Epithelial cell of proximal tubule (primary cell): ENCODE results near the gene PTPRT. TPM values are rescaled to one million over a fixed set of nuclear protein-coding genes. Genes with fewer than 3 reads are reported as not detected.

Experiments
- DNase-seq: peaks from one replicate; pipeline ENCODE4 v3.0.0-alpha.2; 2011; ENCODE audit warnings: low read depth
- H3K4me3 ChIP-seq: 2 replicates; pipeline ENCODE4 v1.5.1; 2011; ENCODE audit warnings: low read depth, mild to moderate bottlenecking, low read length
- total RNA-seq: library from RNA; depleted of rRNA; stranded (reverse); fragments of >200 nt; gene quantifications from 2 replicates; pipeline ENCODE4 v1.2.3, GENCODE V29; 2015
- TF ChIP-seq, protein P1 (sequence below): conservative IDR thresholded peaks from 2 replicates; pipeline ENCODE4 v1.5.1; 2012; ENCODE audit warnings: low read depth, mild to moderate bottlenecking, low read length

PTPRT gene
- total RNA-seq, 1 donor from 2014 or later = not detected

DNA sequence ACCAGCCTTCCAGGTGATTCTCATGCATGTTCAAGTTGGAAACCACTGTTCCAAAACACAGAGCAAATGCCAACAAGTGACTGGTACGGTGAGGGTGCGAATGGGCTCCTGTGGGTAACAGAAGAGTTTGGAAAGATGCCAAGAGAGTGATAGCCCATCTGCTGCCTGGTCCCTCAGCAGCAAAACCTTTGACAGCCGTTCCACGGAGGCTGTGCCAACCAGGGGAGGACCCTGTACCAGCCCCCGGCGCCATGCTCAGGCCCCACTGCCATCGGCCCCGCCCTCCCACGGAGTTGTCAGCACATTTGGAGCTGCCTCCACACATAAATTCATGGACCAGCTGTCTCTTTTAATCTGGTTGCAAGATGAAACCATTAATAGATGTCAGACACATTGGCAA, 4.4 kb upstream of the PTPRT start:
- TF ChIP-seq, protein P1, sequence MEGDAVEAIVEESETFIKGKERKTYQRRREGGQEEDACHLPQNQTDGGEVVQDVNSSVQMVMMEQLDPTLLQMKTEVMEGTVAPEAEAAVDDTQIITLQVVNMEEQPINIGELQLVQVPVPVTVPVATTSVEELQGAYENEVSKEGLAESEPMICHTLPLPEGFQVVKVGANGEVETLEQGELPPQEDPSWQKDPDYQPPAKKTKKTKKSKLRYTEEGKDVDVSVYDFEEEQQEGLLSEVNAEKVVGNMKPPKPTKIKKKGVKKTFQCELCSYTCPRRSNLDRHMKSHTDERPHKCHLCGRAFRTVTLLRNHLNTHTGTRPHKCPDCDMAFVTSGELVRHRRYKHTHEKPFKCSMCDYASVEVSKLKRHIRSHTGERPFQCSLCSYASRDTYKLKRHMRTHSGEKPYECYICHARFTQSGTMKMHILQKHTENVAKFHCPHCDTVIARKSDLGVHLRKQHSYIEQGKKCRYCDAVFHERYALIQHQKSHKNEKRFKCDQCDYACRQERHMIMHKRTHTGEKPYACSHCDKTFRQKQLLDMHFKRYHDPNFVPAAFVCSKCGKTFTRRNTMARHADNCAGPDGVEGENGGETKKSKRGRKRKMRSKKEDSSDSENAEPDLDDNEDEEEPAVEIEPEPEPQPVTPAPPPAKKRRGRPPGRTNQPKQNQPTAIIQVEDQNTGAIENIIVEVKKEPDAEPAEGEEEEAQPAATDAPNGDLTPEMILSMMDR = no peak
- no peak overlapping the region for H3K4me3 ChIP-seq
- no peak for DNase-seq

DNA sequence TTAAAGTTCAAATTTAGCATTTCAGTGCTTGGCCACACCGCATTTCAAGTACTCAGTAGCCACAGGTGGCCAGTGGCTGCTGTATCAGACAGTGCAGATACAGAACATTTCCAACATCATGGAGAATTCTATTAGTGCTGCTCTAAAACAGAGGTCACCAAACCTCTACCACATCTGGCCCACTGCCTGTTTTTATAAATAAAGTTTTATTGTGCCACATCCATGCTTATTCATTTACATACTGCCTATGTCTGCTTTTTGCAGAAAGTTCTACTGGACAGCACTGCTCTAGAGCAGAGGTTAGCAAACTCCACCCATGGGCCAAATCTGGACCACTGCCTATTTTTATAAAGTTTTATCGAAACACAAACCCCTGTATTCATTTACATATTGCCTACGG, 3.7 kb upstream of the PTPRT start:
- DNase-seq = no peak

DNA sequence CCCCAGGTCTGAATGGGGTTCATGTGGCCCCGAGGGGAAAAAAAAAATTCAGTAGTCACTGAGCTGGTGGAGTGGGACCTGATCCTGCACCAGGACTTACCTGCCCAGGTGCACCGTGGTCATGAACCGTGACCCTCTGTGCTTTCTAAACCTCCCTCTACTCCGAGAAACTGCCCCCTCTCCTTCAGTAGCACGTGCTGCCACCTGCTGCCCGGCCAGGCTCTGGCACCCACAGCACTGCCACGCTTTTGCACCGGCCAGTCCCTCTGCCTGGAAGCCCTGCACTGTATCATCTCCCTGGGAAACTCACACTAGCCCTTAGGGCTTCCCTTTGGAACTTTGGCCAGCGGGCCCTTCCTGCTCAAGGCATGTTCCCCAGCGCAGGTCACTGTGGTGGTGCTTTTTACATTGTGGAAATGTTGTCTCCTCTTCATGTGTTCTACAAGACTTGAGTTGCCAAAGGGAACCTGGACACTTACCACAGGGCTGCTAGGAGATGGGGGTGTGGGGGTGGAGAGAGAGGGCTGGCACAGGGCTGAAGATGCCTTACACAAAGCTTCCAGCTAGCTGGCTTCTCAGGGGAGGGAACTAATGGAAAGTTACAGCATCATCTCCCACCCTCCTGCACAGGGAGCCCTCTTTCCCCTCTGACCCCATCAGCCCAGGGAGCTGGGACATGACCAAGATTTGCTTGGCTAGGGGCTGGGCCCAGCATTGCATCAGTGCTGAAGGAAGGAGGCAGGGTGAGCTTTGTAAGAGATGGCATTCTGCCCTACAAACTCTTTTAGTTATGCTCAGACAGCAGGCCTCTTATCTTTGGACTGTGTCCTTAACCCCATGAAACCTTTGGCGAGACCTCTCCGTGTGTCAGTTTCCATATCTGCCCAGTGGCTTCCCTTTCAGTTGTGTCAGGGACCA, 2.5 kb upstream of the PTPRT start:
- no peak overlapping the region for H3K4me3 ChIP-seq
- DNase-seq = no peak
- TF ChIP-seq, protein P1 = peak; percentile 65

More for the DNA sequence above, 3.7 kb upstream of the PTPRT start:
- TF ChIP-seq, protein P1 = no peak
- H3K4me3 ChIP-seq = no peak overlapping the region

DNA sequence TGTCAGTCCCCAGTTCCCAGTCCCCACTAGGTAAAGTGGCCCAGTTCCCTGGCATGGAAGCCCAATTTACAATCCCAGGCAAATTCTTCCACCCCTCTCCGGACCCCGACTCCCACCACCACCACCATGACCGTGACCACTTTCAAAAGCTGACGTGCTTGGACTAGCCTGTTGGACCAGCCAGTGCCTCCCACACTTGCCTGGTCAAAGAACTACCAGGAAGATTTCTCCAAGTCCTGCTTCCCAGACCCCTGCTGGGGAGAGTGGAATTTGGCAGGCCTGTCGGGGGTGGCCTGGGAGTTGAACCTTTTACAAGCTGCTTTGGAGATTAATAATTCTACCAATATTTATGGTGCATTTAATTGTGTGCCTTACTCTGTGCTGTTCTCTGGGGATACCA, 1.4 kb upstream of the PTPRT start:
- DNase-seq = no peak
- TF ChIP-seq, protein P1 = no peak
- no peak overlapping the region for H3K4me3 ChIP-seq

DNA sequence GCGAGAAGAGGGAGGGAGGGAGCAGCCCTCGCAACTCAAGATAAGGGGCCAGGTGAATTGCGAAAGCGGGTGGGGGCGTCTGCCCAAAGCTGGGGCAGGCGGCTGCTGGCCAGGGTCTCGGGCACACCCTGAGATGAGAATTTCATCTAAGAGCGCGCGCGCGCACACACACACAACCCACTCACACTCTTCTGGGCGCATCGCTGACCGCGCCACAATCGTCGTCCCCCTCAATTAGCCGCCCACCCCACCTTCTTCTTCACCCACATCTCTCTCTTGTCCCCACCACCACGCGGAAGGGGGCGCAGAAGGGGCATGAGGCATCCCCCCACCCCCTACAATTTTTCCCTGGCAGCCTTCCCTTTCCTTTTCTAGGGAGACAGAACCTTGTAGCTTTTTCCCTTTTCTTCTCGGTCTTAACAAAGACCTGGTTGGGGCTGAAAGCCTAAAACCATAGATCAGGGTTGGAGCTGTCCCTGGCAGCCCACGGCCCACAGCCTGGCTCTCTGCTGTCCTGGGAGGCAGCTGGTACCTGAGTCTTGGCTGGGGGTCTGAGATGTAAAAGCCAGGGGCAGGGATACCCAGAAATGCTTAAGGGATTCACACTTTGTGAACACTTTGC, 737 bp upstream of the PTPRT start:
- TF ChIP-seq, protein P1 = no peak
- no peak overlapping the region for H3K4me3 ChIP-seq
- no peak for DNase-seq

DNA sequence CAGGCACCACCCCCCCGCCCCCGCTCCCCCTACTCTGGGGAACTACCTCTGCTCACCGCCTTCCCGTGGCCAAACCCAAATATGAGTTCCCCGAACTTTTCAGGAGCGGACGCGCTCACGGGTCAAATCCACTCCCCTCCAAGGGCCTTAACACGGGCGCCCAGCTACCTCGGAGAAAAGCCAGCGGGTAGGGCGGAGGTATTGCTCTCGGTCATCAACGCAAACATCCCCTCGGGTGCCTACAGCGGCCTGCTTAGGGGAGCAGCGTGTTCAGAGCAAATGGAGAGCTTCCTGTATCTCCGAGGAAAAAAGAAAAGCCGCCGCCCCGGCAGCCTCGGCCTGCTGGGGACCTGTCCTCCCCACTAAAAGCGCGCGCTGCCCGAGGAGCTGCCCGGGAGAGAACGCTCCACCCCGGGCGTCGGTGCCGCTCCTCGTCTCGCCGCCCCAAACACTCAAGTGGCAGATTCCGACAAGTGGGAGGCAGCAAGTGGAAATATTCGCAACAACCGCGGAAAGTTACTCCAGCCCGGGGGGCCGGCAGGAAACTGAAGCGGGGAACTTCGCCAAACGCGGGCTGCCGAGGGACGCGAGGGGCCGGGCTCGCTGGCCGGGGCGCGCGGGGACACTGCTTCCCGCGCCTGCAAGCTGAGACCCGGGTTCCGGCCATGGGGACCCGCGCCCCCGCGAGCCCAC, 699 bp downstream of the PTPRT start:
- H3K4me3 ChIP-seq = no peak overlapping the region
- DNase-seq = no peak
- TF ChIP-seq, protein P1 = no peak
